NCI-H2171 (cell line): ENCODE data around the gene FLVCR2.

Source experiments
- DNase-seq: peaks from one replicate; lab custom pipeline; 2025; lab: John Stamatoyannopoulos, UW

The FLVCR2 gene

DNA sequence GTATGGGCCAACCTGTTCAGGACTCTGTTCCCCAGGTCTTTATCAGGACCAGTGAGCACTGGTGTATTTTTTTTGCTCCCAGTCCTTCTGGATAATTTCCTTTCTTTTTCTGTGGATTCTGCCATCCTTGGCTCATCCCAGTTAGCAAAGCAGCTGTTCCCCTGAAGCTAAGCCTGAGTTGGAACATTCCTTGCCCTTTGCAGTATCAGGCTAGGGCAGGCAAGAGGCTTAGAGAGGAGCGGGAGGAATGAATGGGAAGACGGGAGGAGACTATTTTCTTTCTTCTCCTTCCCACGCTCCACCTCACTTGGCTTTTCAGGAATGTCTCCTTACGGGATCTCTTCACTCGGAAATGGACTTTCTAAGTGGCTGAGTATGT is 53.0 kb downstream of the FLVCR2 start:
- no peak for DNase-seq

DNA sequence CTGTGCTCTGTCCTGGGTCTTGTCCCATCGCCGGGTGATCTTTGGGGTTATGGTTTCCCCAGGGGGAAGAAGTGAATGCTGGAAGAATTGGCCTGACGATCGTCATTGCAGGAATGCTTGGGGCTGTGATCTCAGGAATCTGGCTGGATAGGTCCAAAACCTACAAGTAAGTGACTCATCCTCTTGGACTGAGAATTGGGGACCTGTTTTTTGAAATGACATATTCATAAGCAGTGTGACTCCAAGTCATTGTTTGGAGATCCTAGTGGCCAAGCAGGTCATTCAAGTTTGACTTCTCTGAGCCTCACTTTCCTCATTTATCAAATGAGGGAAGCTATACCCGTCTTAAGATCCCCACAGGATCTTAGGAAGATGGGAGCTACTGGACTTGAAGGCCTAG is 56.4 kb downstream of the FLVCR2 start:
- DNase-seq, result no peak

DNA sequence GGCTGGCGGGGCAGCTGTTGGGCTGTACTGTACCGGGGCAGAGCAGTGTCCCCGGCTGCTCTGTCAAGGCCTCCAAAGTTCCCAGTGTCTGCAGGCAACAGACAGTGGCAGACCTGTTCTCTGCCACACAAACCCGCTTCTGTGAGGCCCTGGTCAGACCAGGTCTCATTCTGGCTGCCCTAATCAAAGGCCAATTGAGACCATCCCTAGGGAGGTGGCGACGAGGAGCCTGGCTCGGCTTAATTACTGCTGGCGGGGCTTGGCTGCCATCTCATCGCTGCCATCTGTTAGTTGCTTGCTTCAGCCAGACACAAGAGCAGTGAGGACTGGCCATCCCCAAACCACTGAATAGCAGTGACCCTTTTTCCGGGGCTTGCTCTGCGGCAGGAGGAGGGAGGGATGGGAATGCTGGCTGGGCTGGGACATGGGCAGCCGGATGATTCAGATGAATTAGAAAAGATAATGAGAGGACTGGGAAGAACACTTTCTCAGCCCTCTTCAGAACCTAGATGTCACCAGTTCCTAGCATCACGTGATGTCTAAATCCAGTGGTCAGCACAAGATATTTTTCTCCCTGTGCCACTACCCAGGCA is 57.8 kb downstream of the FLVCR2 start:
- peak; percentile 18 for DNase-seq

DNA sequence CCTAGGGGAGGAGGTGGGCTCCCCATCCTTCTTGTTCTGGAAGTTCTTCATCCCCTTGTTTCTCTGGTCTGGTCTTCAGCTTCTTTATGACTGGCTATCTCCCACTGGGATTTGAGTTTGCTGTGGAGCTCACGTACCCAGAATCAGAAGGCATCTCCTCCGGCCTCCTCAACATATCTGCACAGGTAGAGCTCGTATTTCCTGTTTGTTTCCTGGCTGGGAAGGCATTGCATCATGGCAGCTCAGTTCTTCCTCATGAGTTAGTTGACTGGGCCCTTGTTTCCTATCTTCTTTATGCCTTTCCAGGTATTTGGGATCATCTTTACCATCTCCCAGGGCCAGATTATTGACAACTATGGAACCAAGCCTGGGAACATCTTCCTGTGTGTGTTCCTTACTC is 62.5 kb downstream of the FLVCR2 start:
- DNase-seq, result no peak

DNA sequence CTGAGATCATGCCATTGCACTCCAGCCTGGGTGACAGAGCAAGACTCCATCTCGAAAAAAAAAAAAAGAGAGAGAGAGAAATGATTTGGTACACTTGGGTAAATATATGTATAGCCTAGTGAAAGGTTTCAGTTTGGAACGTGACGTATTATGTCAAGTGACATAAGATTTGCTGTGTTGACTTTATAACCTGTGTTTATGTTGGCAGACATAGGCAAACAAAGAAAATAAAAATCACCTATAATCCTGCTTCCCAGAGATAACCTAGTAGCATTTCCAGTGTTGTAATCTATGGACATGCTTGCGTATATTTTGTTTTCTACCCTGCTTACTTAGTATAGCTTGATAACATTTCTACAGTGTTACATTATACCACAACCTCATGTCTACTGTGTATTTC is 65.6 kb downstream of the FLVCR2 start:
- DNase-seq, result no peak

DNA sequence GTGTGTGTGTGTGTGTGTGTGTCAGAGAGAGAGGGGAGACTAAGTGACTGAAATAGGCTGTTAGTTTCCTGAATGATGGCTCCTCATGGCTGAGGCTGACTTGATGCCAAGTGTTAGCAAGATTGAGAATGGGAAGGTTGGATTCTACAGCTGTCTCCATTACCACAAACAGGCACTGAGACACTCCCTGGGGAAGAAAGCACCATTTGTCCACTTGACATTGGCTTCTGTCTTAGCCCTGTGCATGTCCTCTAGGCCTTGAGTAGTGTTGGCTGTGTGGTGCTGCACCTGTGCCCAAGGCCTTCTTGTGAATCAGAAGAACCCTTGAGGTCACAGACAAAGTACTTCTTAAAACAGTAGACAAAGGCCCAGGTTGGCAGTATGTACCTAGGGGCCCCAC is 66.6 kb downstream of the FLVCR2 start:
- DNase-seq, result no peak

DNA sequence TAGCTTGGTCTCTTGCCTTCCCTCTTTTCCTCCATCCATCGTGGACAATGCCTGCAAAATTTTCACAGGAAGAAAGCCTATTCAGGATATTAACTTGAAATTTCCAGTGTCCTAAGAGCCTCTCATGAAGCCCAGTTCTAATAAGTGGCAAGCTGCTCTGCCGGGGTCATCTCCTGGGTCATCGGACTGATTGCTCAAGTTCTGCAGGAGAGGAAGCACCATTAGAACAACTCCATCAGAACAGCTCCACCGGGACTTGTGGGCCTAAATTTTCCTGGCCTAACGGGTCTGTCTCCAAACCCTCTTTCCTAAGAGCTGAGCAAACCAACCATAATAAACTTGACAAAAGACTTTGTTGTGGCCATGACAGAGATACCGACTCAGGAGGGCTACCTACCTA is 68.3 kb downstream of the FLVCR2 start:
- no peak for DNase-seq

DNA sequence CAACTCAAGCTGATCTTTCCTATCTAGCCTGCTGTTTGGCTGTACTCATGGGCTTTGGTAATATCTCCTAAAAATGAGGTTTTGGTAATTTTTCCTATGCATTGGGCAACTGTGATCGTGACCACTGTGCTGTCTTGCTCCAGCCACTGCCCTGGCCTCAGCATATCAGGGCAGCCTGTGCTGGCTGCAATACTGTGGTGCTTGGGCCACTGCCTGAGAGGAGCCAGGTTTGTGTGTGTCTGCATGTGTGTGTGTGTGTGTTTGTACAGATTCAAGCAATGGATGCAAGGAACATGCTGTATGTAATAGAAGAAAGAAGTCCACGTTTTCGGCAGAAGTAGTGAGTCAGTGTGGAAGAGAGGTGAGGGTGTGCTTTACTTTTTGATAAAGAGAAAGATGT is 69.2 kb downstream of the FLVCR2 start:
- no peak for DNase-seq

DNA sequence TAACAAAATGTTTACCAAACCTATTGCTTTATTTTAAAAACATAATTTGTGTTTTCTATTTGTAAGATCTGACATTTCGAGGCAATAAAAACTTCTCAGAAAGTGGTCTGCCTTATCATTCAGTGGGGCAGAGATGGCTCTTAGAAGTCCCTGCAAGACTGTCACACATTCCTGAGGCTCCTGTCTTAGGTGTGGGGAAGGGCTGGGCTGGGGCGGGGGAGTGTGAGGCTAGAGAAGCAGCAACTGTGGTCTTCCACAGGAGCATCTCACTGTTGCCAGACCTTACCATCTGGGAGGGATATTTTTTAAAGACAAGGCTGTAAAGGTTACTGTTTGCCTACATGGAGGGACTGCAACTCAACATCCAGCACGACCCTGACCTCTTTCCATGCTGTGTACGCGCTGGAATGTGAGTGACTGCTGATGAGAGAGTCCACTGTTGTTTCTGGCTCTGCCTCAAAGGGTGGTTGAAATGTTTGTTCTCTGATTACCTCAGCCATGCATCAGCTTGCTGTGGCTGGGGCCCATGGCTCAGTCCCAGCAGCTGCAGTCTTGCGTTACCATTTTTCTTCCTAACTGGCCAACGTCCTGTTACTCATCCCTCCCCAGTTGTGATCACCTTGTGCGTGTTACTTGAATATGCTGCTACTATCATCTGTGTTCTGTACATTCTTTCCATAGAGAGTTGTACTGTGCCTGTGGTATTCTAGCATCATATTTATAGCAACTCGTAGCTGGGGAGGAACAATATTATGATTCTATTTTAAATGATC is 69.8 kb downstream of the FLVCR2 start:
- DNase-seq, result no peak

DNA sequence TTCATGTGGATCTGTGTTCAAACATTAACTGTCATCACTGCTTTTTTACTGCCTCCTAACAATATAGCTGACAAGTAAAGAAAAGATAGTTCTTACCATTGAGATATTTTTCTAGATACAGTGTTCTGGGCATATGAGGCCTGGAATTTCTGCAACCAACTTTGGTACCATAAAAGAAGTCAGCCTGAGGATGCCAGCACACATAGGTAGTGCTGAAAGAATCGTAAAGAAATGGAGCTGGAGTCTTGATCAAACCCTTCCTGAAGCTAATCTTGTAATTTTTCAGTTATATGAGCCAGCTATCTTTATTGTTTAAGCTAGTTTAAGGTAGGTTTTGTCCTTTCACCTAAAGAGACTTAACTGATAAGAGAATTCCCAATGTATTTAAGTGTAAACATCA is 70.9 kb downstream of the FLVCR2 start:
- no peak for DNase-seq

DNA sequence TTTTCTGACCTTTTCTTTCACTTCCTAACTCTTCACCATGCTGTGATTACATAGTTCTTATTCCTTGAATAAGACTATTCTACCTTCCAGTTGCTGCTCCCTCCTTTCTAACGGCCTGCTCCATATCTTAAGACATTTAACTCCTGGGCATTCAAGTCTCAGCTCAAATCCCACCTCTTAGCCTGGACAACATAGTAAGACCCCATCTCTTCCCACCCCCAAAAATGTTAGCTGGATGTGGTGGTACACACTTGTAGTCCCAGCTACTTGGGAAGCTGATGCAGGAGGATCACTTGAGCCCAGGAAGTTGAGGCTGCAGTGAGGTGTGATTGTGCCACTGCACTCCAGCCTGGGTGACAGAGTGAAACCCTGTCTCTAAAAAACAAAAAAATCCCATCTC is 71.4 kb downstream of the FLVCR2 start:
- DNase-seq, result no peak

DNA sequence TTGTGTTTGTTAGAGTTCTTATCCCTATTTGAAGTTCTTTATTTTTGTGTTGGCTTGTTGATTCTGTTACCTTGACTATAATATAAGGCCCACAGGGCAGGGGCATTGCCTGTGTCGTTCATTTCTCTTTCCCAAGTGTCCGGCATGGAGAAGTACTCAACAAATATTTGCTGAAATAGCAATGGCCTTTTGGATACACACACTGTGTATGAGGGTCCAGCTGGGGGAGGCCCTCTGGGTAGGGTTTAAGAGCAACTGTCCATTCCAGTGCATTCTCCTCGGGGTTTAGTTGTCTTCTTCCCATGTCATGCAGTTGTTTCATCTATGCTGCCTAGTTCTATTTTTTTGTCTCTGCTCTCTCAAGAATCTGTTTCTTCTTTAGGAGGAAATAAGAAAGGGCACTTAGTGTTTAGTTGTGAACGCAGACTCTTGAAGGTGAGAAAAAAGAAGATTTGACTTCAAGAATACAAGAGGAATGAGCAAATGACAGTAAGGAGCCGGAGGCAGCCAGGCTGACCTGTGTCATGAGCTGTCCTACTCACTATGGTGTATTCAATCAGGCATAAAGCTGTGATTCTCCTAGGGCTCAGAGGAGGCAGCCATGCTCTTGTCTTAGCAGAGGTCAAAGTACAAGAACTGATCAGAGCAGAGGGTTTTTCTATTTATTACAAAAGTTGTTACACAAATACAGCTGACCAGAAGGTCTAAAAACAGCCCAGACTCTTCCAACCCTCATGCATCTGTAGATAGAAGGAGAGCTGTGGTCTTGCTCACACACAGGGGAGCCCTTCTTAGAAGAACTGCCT is 72.0 kb downstream of the FLVCR2 start:
- no peak for DNase-seq

DNA sequence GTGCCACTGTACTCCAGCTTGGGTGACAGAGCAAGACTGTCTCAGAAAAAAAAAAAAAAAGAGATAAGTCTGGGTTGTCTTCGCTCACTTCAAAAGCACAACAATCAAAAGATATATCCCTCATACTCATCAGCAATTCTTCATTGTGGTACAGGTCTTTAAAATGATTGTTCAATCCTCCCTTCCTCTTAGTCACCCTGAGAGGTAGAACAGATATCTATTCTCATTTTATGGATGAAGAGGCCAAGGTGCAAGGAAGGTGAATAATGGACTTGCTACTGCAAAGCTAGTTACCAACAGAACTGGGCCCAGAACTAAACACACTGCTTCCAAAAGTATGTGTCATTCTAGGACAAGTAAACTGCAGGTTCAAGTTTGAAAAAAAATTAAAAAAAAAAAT is 75.1 kb downstream of the FLVCR2 start:
- no peak for DNase-seq

DNA sequence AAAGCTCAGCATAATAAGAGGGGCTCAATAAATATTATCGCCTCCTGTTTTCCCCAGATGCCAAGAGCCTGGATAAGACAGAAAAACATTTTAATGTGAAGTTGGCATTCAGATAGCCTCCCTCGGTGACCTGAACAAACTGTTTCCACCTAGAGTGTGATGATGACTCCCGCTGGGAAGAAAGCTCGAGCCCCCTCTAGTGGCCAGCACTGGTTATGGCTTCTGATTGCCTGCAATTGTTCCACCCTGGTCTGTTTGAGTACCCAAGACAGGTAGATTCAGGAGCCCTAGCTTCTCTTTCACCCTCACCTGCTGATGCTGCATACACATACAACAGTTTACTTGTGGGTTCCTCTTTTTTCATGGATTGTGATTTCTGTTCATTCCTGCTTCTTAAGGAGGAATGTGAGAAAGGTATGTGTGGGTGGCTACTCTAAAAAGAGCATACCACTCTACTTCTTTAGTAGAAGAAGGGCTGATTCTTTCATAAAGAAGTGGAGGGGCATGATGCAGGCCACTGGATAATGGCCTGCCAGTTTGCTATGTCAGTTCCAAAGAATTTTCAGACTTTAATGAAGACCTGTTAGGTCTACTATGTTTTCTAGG is 75.8 kb downstream of the FLVCR2 start:
- DNase-seq, result peak; percentile 44

DNA sequence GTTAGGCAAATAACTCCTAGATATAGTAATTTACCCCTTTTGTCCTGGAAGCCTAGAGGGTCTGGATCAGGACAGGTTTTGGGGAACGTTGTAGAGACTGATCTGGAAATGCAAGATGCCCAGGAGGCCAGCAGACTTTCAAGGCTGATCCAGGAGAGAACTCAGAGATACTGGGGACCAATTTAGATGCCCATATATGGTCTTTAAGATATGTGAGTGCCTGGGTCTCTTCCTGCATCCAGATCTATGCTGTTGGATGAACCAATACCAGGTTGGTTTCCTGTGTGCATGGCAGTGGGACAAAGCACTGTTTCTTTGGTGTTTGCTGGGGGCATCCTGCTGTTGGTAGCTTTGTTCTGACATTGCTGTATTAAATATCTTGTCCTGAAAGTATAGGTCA is 76.8 kb downstream of the FLVCR2 start:
- no peak for DNase-seq

DNA sequence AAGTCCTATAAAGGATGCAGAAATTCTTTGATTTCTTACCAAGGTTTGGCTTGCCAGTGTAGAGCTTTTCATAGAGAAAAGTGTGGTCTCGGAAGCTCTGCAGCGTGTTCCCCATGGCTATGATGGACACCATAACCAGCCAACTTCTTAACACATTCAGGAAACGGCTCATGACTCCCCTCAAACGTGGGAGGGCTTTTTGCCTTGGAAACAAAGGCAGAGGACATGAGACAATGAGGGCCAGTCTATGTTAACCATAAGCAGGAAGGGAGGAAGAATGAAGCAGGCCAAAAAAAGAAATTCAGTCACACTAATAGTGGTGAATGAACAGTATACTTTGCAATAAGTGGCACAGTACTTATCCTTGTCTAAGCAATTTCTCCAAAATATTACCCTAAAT is 78.9 kb downstream of the FLVCR2 start:
- no peak for DNase-seq

DNA sequence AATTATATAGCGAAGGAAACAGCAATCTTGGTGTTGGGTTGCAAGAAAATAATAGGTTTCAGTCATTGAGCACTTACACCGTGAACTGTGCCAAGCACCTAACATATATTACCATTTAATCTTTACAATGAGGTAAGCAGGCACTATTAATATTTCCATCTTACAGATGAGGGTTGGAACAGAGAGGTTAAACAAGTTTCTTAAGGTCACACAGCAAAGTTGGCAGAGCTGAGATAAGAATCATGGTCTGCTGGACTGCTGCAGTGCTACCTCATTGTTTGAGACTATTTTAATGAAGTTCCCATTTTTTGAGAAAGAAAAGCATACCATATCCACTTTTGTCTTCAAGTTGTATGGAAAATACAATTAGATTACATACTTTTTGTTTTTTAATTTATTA is 80.5 kb downstream of the FLVCR2 start:
- no peak for DNase-seq

DNA sequence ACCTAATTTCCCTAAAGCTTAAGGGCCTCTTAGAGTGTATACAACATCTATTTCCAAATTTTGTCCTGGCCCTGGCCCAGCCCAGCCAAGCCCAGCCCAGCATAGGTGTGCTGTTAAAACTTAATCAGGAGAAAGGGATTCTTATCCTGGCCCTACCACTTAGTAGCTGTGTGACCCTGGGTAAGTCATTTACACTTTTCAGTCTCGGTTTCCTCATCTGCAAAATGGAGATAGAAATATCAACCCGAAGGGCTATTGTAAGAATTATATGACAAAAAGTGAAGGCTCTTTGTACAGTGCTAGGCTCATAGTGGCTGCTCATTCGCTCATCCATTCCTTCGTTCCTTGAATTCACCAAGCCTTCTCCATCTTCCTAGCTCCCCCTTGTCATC is 81.8 kb downstream of the FLVCR2 start:
- DNase-seq, result no peak

DNA sequence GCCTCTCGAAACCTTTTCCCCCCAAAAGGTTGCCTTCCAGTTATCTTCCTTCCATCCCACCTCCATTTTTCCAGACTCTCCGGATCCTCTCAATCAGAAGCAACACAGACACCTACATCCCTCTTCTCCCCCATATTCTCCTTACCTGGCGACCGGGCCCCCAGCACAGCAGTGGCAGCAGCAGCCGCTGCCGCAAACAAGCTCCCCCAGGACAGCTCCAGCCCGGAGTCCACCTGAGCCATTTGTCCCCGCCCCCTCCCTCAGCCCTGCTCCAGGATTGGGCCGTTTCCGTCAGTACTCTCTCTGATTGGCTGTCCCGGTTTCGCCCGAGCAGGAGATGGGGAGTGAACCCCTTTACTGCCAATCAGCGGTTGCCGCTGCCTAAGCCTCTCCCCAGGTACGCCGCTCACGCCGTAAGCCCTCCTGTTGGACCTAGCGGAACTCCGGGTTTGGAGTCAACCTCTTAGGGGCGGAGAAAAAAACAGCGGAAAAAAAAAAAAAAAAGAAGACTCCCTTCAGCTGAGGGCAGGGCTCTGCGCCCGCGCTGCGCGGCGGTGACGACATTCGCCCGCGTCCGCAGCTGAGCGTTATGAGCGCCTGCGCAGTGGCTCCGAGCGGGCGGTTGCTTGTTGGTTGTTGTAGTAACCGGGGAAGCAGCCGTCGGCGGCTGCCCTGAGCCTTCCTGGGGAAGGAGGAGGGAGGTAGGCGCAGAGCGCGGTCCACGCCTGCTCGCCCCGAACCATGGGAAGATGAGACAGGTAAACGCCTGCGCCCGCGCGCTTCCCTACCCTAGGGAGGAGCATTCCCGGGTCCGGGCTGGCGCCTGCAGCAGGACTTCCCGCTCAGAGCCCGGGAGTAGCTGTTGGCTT is 82.4 kb downstream of the FLVCR2 start, which contains the start of the genes ERG28 and TTLL5:
TSS of gene ERG28 (minus strand) at position 247 of the 869 bp plus-strand sequence. CDS start 3,374 bp downstream, outside the sequence.
TSS of gene TTLL5 (plus strand) at position 617 of the 869 bp plus-strand sequence. CDS start 1,904 bp downstream, outside the sequence.
- DNase-seq, result peak; percentile 99

DNA sequence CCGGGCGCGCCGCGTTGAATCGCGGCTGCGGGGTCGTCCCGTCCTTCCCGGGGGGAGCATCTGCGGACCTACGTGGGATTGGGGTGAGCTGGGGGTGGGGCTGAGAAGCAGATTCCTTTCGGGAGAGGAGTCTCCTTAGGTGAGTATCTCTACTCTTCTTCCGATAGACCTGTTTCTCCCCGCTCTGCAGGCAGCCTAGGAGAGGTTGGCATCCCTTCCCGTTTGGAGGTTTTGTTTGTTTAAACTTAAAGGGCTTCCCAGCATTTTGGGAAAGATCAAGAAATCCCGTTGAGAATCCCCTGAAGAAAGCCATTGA is 83.0 kb downstream of the FLVCR2 start:
- DNase-seq, result no peak

DNA sequence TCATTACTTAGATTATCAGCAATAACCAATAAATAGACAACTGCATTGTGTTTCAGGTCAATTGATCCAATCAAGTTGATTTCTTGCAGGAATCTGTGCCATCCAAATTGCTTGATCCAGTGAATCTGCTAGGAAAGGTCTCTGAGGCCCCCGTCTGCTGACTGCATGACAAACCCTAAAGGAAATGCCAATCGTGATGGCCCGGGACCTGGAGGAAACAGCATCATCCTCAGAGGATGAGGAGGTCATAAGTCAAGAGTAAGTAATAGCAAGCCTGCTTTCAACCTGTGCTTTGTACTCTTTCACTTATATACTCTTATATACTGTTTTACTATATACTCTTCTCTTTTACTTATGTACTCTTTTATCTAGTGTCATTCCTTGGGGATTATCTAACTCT is 84.5 kb downstream of the FLVCR2 start:
- no peak for DNase-seq
